Neural crest cell (in vitro differentiated cells): ENCODE measurements around the gene SLC16A11. TPM values are rescaled to one million over a fixed set of nuclear protein-coding genes. Genes with fewer than 3 reads are reported as not detected.

Experiments
- DNase-seq: peaks from one replicate; pipeline ENCODE4 v3.0.0; 2021; ENCODE audit warnings: low read depth, mixed read lengths, low spot score
- H3K27ac Mint-ChIP-seq: one replicate; pipeline ENCODE4 v1.8.0; 2021; ENCODE audit warnings: mild to moderate bottlenecking, mixed read lengths; ENCODE audit not compliant: unreplicated experiment
- H3K27me3 Mint-ChIP-seq: 2 replicates; pipeline ENCODE4 v1.8.0; 2021; ENCODE audit warnings: low read depth, mild to moderate bottlenecking, mixed read lengths
- H3K36me3 Mint-ChIP-seq: 2 replicates; pipeline ENCODE4 v1.8.0; 2021; ENCODE audit warnings: low read depth, mild to moderate bottlenecking, mixed read lengths
- H3K4me1 Mint-ChIP-seq: 2 replicates; pipeline ENCODE4 v1.8.0; 2021; ENCODE audit warnings: mixed read lengths
- H3K4me3 Mint-ChIP-seq: one replicate; pipeline ENCODE4 v1.8.0; 2021; ENCODE audit warnings: mild to moderate bottlenecking, mixed read lengths
- H3K9me3 Mint-ChIP-seq: 2 replicates; pipeline ENCODE4 v1.8.0; 2021; ENCODE audit warnings: mixed read lengths
- total RNA-seq: library from RNA; stranded (reverse); gene quantifications from 2 replicates; pipeline ENCODE4 v1.2.1, GENCODE V29; 2021
- TF ChIP-seq, protein P1 (sequence below): fragments of 200-600 bp; sonication (generic); conservative IDR thresholded peaks from 2 replicates; pipeline ENCODE4 v1.5.0; 2021; ENCODE audit warnings: antibody characterized with exemption, mild to moderate bottlenecking

The SLC16A11 gene
- total RNA-seq, 1 donor from 2014 or later: not detected

- H3K27ac Mint-ChIP-seq: peak within 1 kb of the TSS; percentile 67
- H3K4me1 Mint-ChIP-seq: peaks cover 32% of the 10 kb centered on the region
- H3K27me3 Mint-ChIP-seq: peaks cover 19% of the 10 kb centered on the region
- peak; percentile 86 for DNase-seq
- no peaks in the 10 kb centered on the region for H3K36me3 Mint-ChIP-seq
- no peaks in the 10 kb centered on the region for H3K9me3 Mint-ChIP-seq
- TF ChIP-seq, protein P1, sequence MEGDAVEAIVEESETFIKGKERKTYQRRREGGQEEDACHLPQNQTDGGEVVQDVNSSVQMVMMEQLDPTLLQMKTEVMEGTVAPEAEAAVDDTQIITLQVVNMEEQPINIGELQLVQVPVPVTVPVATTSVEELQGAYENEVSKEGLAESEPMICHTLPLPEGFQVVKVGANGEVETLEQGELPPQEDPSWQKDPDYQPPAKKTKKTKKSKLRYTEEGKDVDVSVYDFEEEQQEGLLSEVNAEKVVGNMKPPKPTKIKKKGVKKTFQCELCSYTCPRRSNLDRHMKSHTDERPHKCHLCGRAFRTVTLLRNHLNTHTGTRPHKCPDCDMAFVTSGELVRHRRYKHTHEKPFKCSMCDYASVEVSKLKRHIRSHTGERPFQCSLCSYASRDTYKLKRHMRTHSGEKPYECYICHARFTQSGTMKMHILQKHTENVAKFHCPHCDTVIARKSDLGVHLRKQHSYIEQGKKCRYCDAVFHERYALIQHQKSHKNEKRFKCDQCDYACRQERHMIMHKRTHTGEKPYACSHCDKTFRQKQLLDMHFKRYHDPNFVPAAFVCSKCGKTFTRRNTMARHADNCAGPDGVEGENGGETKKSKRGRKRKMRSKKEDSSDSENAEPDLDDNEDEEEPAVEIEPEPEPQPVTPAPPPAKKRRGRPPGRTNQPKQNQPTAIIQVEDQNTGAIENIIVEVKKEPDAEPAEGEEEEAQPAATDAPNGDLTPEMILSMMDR: no peak
- H3K4me3 Mint-ChIP-seq: peak within 1 kb of the TSS; percentile 98
These were observed 8.1 kb downstream of the SLC16A11 start, which contains the start of gene SLC16A13 for GRCh38 chr17:7035591-7036368. Gene SLC16A13 (plus strand): TSS chr17:7036015. CDS start chr17:7036383, 368 bp downstream.

GRCh38 chr17:7034955-7035590 lies 8.8 kb downstream of the SLC16A11 start:
- Mint-ChIP-seq H3K4me1 (peaks cover 32% of the 10 kb centered on the region), H3K27me3 (peaks cover 17% of the 10 kb centered on the region), H3K9me3 (no peaks in the 10 kb centered on the region), H3K27ac (peak overlapping the region; percentile 67), H3K36me3 (no peaks in the 10 kb centered on the region), H3K4me3 (peak overlapping the region; percentile 98)
- TF ChIP-seq, protein P1: no peak
- DNase-seq: no peak

DNA sequence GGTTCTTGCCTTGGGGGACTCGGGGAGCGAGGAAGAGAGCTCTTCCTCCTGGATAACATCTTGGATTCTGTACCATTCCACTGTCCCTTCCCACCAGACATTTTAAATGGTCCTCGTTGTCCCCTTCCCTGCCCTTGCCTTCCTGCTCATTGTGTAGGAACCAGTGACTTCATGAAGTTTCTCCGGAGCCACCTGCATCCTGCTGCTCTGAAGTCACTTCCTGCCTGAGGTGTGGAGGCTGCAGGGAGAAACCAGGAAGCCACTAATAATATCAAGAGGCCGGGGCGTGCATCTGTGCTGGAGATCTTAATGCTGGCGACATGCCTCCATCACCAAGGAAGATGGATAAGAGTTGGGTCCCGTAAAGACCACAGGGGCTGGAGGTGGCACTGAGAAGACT lies 14.2 kb downstream of the SLC16A11 start:
- TF ChIP-seq, protein P1: no peak
- no peaks in the 10 kb centered on the region for H3K9me3 Mint-ChIP-seq
- no peak overlapping the region for H3K4me3 Mint-ChIP-seq
- H3K27me3 Mint-ChIP-seq: peaks cover 18% of the 10 kb centered on the region
- H3K27ac Mint-ChIP-seq: no peak overlapping the region
- no peaks in the 10 kb centered on the region for H3K36me3 Mint-ChIP-seq
- no peaks in the 10 kb centered on the region for H3K4me1 Mint-ChIP-seq
- no peak for DNase-seq

GRCh38 chr17:7029096-7029495 lies 14.8 kb downstream of the SLC16A11 start:
- no peak for DNase-seq
- no peaks in the 10 kb centered on the region for H3K4me1 Mint-ChIP-seq
- TF ChIP-seq, protein P1: no peak
- no peaks in the 10 kb centered on the region for H3K36me3 Mint-ChIP-seq
- H3K27me3 Mint-ChIP-seq: peaks cover 23% of the 10 kb centered on the region
- no peaks in the 10 kb centered on the region for H3K9me3 Mint-ChIP-seq
- no peak overlapping the region for H3K4me3 Mint-ChIP-seq
- H3K27ac Mint-ChIP-seq: peak overlapping the region; percentile 20

DNA sequence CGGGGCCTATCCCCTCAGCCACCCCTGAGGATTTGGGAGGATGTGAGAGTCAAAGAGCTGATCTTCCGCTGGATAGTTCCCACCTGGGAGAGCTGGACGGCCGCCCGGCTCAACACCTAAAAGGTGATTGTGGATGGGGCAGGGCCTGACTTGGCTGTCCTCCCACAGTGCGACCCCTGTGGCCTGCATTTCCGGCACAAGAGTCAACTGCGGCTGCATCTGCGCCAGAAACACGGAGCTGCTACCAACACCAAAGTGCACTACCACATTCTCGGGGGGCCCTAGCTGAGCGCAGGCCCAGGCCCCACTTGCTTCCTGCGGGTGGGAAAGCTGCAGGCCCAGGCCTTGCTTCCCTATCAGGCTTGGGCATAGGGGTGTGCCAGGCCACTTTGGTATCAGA lies 16.6 kb downstream of the SLC16A11 start:
- Mint-ChIP-seq H3K27ac (no peak overlapping the region), H3K36me3 (no peaks in the 10 kb centered on the region), H3K27me3 (peaks cover 40% of the 10 kb centered on the region), H3K4me1 (peaks cover 11% of the 10 kb centered on the region), H3K9me3 (no peaks in the 10 kb centered on the region), H3K4me3 (no peak overlapping the region)
- no peak for DNase-seq
- TF ChIP-seq, protein P1: no peak
